Fibroblast of villous mesenchyme (primary cell): ENCODE data around the gene STYX. TPM values are rescaled to one million over a fixed set of nuclear protein-coding genes. Genes with fewer than 3 reads are reported as not detected.

Experiments used
- DNase-seq: peaks from one replicate; pipeline ENCODE4 v3.0.0-alpha.2; 2010; ENCODE audit warnings: low read depth
- H3K4me3 ChIP-seq: 2 replicates; pipeline ENCODE4 v1.5.1; 2011; ENCODE audit warnings: low read depth, mild to moderate bottlenecking, low read length
- total RNA-seq: library from RNA; depleted of rRNA; stranded (reverse); fragments of >200 nt; gene quantifications from 2 replicates; pipeline ENCODE4 v1.2.3, GENCODE V29; 2012
- TF ChIP-seq, protein P1 (sequence below): IDR thresholded peaks from 2 replicates; pipeline ENCODE4 v1.5.1; 2012; ENCODE audit warnings: low read depth, mild to moderate bottlenecking, low read length; ENCODE audit not compliant: insufficient read depth

STYX gene
- total RNA-seq, 1 donor = 26.3 TPM

GRCh38 chr14:52703225-52703624 lies 26.7 kb upstream of the STYX start:
- TF ChIP-seq, protein P1, sequence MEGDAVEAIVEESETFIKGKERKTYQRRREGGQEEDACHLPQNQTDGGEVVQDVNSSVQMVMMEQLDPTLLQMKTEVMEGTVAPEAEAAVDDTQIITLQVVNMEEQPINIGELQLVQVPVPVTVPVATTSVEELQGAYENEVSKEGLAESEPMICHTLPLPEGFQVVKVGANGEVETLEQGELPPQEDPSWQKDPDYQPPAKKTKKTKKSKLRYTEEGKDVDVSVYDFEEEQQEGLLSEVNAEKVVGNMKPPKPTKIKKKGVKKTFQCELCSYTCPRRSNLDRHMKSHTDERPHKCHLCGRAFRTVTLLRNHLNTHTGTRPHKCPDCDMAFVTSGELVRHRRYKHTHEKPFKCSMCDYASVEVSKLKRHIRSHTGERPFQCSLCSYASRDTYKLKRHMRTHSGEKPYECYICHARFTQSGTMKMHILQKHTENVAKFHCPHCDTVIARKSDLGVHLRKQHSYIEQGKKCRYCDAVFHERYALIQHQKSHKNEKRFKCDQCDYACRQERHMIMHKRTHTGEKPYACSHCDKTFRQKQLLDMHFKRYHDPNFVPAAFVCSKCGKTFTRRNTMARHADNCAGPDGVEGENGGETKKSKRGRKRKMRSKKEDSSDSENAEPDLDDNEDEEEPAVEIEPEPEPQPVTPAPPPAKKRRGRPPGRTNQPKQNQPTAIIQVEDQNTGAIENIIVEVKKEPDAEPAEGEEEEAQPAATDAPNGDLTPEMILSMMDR = no peak
- peak; percentile 94 for DNase-seq
- H3K4me3 ChIP-seq = no peak overlapping the region

DNA sequence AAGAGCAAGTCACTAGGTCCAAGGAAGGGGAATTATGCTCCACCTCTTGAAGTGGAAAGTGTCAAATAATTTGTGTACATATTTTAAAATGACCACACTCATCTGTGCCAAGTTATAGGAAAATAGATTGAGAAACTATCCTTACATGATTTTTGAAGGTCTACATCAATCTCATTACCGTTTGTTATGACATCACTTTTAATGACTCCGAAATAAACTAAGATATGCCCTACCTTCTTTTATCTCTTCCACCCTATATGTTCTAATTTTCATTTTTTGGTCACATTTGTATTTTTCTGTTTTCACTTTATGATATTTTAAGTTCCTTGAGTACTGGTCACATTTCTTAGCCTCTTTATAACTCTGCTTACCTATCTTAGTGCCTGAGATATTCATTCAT lies 26.3 kb upstream of the STYX start:
- no peak for DNase-seq
- no peak overlapping the region for H3K4me3 ChIP-seq
- TF ChIP-seq, protein P1 = no peak

DNA sequence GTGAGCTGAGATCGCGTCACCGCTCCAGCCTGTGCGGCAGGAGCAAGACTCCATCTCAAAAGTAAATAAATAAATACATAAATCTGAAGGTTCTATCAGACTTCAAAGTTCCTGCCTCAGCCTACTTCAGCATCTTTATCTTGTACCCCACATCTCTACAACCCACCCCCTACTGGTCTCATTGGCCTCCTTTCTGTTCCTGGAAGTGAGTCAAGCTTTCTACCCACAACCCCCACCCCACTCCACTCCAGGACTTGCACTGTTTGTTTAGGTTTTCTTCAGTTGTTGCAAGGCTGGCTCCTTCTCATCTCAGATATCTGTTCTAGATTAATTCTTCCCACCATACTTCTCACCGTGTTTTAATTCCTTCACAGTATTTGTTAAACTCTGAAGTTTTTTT lies 23.7 kb upstream of the STYX start:
- peak overlapping the region; percentile 90 for H3K4me3 ChIP-seq
- no peak for DNase-seq
- TF ChIP-seq, protein P1 = no peak

- peak within 1 kb of the TSS; percentile 90 for H3K4me3 ChIP-seq
- TF ChIP-seq, protein P1 = no peak
- DNase-seq = peak; percentile 89
These were observed 23.0 kb upstream of the STYX start, which contains the start of gene PSMC6 for GRCh38 chr14:52706724-52707706. Gene PSMC6, plus strand, starts transcription at chr14:52707200. Its CDS starts 20 bp downstream, at chr14:52707220.

GRCh38 chr14:52711666-52712065 lies 18.3 kb upstream of the STYX start:
- DNase-seq = no peak
- TF ChIP-seq, protein P1 = no peak
- H3K4me3 ChIP-seq = no peak overlapping the region

GRCh38 chr14:52716155-52716554 lies 13.8 kb upstream of the STYX start:
- DNase-seq = no peak
- no peak overlapping the region for H3K4me3 ChIP-seq
- TF ChIP-seq, protein P1 = no peak
